HepG2 (cell line): ENCODE measurements around the gene RTRAF. TPM values are rescaled to one million over a fixed set of nuclear protein-coding genes. Genes with fewer than 3 reads are reported as not detected.
A peak's percentile ranks its signal among the peaks of the same experiment; 100 is the strongest.

ENCODE experiments used
- ATAC-seq: fragments of 200-7000 bp; cut with Tn5 transposase; 3 replicates; pipeline ENCODE4 v1.9.1; 2020; ENCODE audit warnings: mild to moderate bottlenecking, moderate library complexity
- BruUV-seq: library from RNA; stranded (reverse); fragments of 400-500 nt; replicated peaks from 2 replicates; lab custom pipeline; 2021; lab: Mats Ljungman, UMichigan
- CTCF ChIA-PET: fragments of 300-600 bp; formaldehyde crosslinking; extraction: SDS; loops from one replicate; lab custom pipeline; 2021; ENCODE audit warnings: low total read pairs, inconsistent platforms, low intra/inter-chr PET ratio; lab: Yijun Ruan, JAX
- POLR2A ChIA-PET: fragments of 350-600 bp; sonication (Branson Sonifier 250); formaldehyde crosslinking; loops from one replicate; lab custom pipeline; 2020; ENCODE audit warnings: antibody characterized with exemption, inconsistent platforms; lab: Yijun Ruan, JAX
- DNase-seq: peaks from one replicate; pipeline ENCODE4 v3.0.0-alpha.2; 2015; ENCODE audit warnings: low spot score
- FAIRE-seq: peaks from 3 replicates; lab custom pipeline; 2011; peaks lifted over from hg19 to GRCh38; lab: Jason Lieb, UNC
- H2AFZ ChIP-seq: one replicate; pipeline ENCODE4 v1.6.1; 2011; ENCODE audit warnings: low read length, inconsistent platforms
- H3K27ac ChIP-seq: fragments of 300-600 bp; 3 replicates; pipeline ENCODE4 v1.8.0; 2011; ENCODE audit warnings: mixed run types, mild to moderate bottlenecking, mixed read lengths, low read length, inconsistent platforms; ENCODE audit not compliant: insufficient read depth; ENCODE audit errors: extremely low read length
- H3K27me3 ChIP-seq, 2 experiments: fragments of 200-600 bp in 1 of 2; 2 replicates in 1 of 2; 3 replicates in 1 of 2; pipeline versions ENCODE4 v1.6.0 to v1.8.0; 2011; ENCODE audit warnings: low read length in 2 of 2, mild to moderate bottlenecking in 2 of 2, moderate library complexity in 2 of 2, inconsistent platforms in 1 of 2; ENCODE audit not compliant: insufficient read depth in 2 of 2, control insufficient read depth in 1 of 2
- H3K36me3 ChIP-seq, 2 experiments: fragments of 200-600 bp in 1 of 2; replicated peaks in 1 of 2; 2 replicates in 1 of 2; 3 replicates in 1 of 2; pipeline versions ENCODE4 v1.5.1 to v1.8.0; 2011; ENCODE audit warnings: low read length in 2 of 2, inconsistent platforms in 1 of 2; ENCODE audit not compliant: insufficient read depth in 2 of 2, control insufficient read depth in 1 of 2
- H3K4me1 ChIP-seq: 2 replicates; pipeline ENCODE4 v1.5.1; 2012; ENCODE audit warnings: low read length, inconsistent platforms; ENCODE audit not compliant: insufficient read depth
- H3K4me2 ChIP-seq: 2 replicates; pipeline ENCODE4 v1.6.0; 2011; ENCODE audit warnings: low read depth, low read length, inconsistent platforms
- H3K4me3 ChIP-seq, 3 experiments: fragments of 200-600 bp in 1 of 3; sonication (generic), shearing (Covaris generic) in 1 of 3; replicated peaks in 1 of 3; 2 replicates each; pipeline ENCODE4 v1.5.1; 2011 to 2016; ENCODE audit warnings: low read length in 3 of 3, inconsistent platforms in 2 of 3, low read depth in 2 of 3, mild to moderate bottlenecking in 2 of 3, control low read depth in 1 of 3, mixed read lengths in 1 of 3; ENCODE audit not compliant: insufficient read depth in 1 of 3
- H3K79me2 ChIP-seq: one replicate; pipeline ENCODE4 v1.6.1; 2011; ENCODE audit warnings: low read length, inconsistent platforms; ENCODE audit not compliant: insufficient read depth
- H3K9ac ChIP-seq: 2 replicates; pipeline ENCODE4 v1.6.0; 2011; ENCODE audit warnings: mild to moderate bottlenecking, low read depth, low read length, inconsistent platforms; ENCODE audit not compliant: insufficient read depth
- H3K9me3 ChIP-seq: 2 replicates; pipeline ENCODE4 v1.5.1; 2012; ENCODE audit warnings: mild to moderate bottlenecking, low read length
- H4K20me1 ChIP-seq: 2 replicates; pipeline ENCODE4 v1.6.0; 2011; ENCODE audit warnings: inconsistent platforms, mild to moderate bottlenecking, low read length, moderate library complexity; ENCODE audit not compliant: insufficient read depth
- FUBP1 ChIP-seq: sonication (generic); formaldehyde crosslinking; IDR thresholded peaks from 2 replicates; pipeline ENCODE4 v1.5.1; 2020; ENCODE audit warnings: missing genetic modification reagents, mild to moderate bottlenecking, borderline replicate concordance
- MAFF ChIP-seq: IDR thresholded peaks from 2 replicates; pipeline ENCODE4 v1.6.1; 2011; ENCODE audit warnings: low read depth, low read length, improper control_type of control experiment
- MAFK ChIP-seq, 2 experiments: IDR thresholded peaks in 1 of 2; conservative IDR thresholded peaks in 1 of 2; 2 replicates each; pipeline ENCODE4 v1.6.1; 2011; ENCODE audit warnings: improper control_type of control experiment in 2 of 2, low read length in 2 of 2
- TFDP2 ChIP-seq: sonication (generic); formaldehyde crosslinking; IDR thresholded peaks from 2 replicates; pipeline ENCODE4 v1.4.0; 2020; ENCODE audit warnings: missing genetic modification reagents
- ZKSCAN8 ChIP-seq: IDR thresholded peaks from 2 replicates; pipeline ENCODE4 v1.6.1; 2016; ENCODE audit warnings: borderline replicate concordance, missing genetic modification reagents, missing compliant biosample characterization
- WGBS: methylation state at CpG from one replicate; pipeline ENCODE4 v1.1.6; 2017; ENCODE audit warnings: low lambda C conversion rate; 5-methylcytosine and 5-hydroxymethylcytosine counted together
- in situ Hi-C: cut with HindIII; loops from 2 replicates; pipeline ENCODE4 v1.10.0; 2017; ENCODE audit warnings: low pct_unique_long_range_greater_than_20kb; ENCODE audit not compliant: extremely low pct_ligation_motif_present
- intact Hi-C: fragments of 100-400 bp; cut with micrococcal nuclease; formaldehyde crosslinking; loops from one replicate; pipeline ENCODE4 v1.10.0; 2022; ENCODE audit not compliant: unreplicated experiment
- polyA plus RNA-seq, 8 experiments: library from polyadenylated mRNA; depleted of rRNA in 3 of 8; stranded (reverse) in 7 of 8; unstranded in 1 of 8; fragments of >200 nt; fragmentation: Illumina TruSeq in 4 of 8; extraction: Trizol in 4 of 8; gene quantifications; 2 replicates each; pipeline versions ENCODE4 v1.2.1 to v1.2.3, GENCODE V29; 2011 to 2016; ENCODE audit warnings: low read depth in 4 of 8, missing spikeins in 1 of 8, mixed read lengths in 1 of 8; ENCODE audit not compliant: insufficient read depth in 1 of 8
- total RNA-seq, 5 experiments: library from RNA; depleted of rRNA; stranded (reverse); fragments of >200 nt; fragmentation: Illumina TruSeq; extraction: Trizol; gene quantifications; 2 replicates each; pipeline ENCODE4 v1.2.3, GENCODE V29; 2016; ENCODE audit warnings: low read depth in 1 of 5

RTRAF gene
- total and polyA plus RNA-seq, 2 of the 13 experiments (the other 11 are each of a cell fraction or from before 2014, with no cell fraction given) = 137 to 258 TPM

- no peak for TF ChIP-seq FUBP1 (CRISPR knock-in tag)
- TF ChIP-seq ZKSCAN8 (CRISPR knock-in tag) = no peak
Observed at GRCh38 chr14:52029881-52030280, 40.5 kb downstream of the RTRAF start (continued).

GRCh38 chr14:52031781-52032180 lies 42.4 kb downstream of the RTRAF start:
- H3K36me3 ChIP-seq = no peaks in the 10 kb centered on the region
- 0 out of 5 replicates have a peak, but pooled peaks cover 0 to 3% of the 10 kb centered on the region in 2 experiments for H3K27me3 ChIP-seq
- H3K4me2 ChIP-seq = no peak overlapping the region
- no peak overlapping the region for H3K27ac ChIP-seq
- ChIA-PET CTCF (no interaction called here), POLR2A (no interaction called here)
- no peaks in the 10 kb centered on the region for H3K79me2 ChIP-seq
- H3K4me1 ChIP-seq = no peaks in the 10 kb centered on the region
- no TSS peak for BruUV-seq
- WGBS = 0% methylated on average over 1 of the region's 3 CpGs
- peak in 1 of 2 experiments; percentile 31; a peak in 1 of 4 replicates for TF ChIP-seq MAFK (conservative IDR thresholded peaks at IDR 0.05 in 1 of 2, IDR thresholded peaks at IDR 0.05 in 1 of 2; ENCODE audit: low read length in 2 of 2)
- 0 out of 2 replicates have a peak, but pooled peaks have one; percentile 11 for TF ChIP-seq MAFF
- no peak for TF ChIP-seq TFDP2
- no peak for DNase-seq
- H3K9me3 ChIP-seq = no peaks in the 10 kb centered on the region
- no peak overlapping the region for H3K9ac ChIP-seq
- H2AFZ ChIP-seq = no peak overlapping the region
- H3K4me3 ChIP-seq = no peak overlapping the region
- in situ Hi-C loops = no loop called here
- FAIRE-seq = no peak
- no peaks in the 10 kb centered on the region for H4K20me1 ChIP-seq
- ATAC-seq = no peak
- intact Hi-C loops = no loop called here
